ENCODE results near the gene MAML2.
"Not testable (repeated sequence)": the region's sequence is repeated elsewhere in the genome, so short reads cannot be mapped to it uniquely, and the experiment has no call there.

Gene MAML2

DNA sequence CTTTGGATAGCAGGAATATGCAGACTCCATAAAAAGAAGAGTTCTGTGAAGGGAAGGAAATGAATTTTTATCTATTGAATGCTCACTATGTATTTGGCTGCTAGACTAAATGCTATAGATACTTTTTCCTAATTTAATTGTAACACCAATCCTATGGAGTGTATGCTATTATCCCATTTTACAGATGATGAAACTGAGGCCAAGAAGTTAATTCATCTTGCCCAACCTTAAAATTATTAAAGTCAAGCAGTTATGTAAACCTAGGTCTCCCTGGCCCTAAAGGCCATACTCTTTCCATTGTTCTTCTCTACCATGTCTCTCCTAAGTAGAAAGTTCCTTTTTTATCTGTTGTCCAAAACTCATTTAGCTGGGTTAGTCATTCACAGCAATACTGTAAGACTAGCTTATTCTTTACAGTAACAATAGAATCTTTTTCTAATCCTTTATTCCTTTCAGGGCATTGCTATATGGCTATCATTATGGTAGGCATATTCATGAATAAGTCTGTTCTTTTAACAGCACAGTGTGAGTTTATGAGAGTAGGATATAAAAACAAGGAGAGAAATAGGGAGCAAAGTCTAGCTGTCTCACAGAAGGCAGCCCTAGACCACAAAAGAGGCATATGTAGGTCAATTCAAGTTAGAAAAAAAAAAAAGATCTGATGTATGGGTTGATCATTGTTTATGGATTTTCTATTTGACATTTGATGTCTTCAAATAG is 50.5 kb downstream of the MAML2 start:
- H3K27ac ChIP-seq, result no peak overlapping the region
- TF ChIP-seq, protein P1, sequence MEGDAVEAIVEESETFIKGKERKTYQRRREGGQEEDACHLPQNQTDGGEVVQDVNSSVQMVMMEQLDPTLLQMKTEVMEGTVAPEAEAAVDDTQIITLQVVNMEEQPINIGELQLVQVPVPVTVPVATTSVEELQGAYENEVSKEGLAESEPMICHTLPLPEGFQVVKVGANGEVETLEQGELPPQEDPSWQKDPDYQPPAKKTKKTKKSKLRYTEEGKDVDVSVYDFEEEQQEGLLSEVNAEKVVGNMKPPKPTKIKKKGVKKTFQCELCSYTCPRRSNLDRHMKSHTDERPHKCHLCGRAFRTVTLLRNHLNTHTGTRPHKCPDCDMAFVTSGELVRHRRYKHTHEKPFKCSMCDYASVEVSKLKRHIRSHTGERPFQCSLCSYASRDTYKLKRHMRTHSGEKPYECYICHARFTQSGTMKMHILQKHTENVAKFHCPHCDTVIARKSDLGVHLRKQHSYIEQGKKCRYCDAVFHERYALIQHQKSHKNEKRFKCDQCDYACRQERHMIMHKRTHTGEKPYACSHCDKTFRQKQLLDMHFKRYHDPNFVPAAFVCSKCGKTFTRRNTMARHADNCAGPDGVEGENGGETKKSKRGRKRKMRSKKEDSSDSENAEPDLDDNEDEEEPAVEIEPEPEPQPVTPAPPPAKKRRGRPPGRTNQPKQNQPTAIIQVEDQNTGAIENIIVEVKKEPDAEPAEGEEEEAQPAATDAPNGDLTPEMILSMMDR (conservative IDR thresholded peaks at IDR 0.05), result no peak
- no peak for TF ChIP-seq ZFX (IDR thresholded peaks at IDR 0.05)

GRCh38 chr11:96290631-96291030 is 52.4 kb downstream of the MAML2 start:
- no peak for TF ChIP-seq ZFX (IDR thresholded peaks at IDR 0.05)
- TF ChIP-seq, protein P1 (conservative IDR thresholded peaks at IDR 0.05), result no peak
- no peak overlapping the region for H3K27ac ChIP-seq

- H3K27ac ChIP-seq, result no peak overlapping the region
- no peak for TF ChIP-seq ZFX (IDR thresholded peaks at IDR 0.05)
- TF ChIP-seq, protein P1 (conservative IDR thresholded peaks at IDR 0.05), result no peak
Measured at GRCh38 chr11:96290031-96290430, 53.0 kb downstream of the MAML2 start.

GRCh38 chr11:96288915-96289314 is 54.1 kb downstream of the MAML2 start:
- TF ChIP-seq, protein P1 (conservative IDR thresholded peaks at IDR 0.05), result no peak
- TF ChIP-seq ZFX (IDR thresholded peaks at IDR 0.05), result no peak
- no peak overlapping the region for H3K27ac ChIP-seq

- no peak overlapping the region for H3K27ac ChIP-seq
- TF ChIP-seq, protein P1 (conservative IDR thresholded peaks at IDR 0.05), result no peak
- TF ChIP-seq ZFX (IDR thresholded peaks at IDR 0.05), result no peak
Measured at GRCh38 chr11:96287822-96288439, 55.1 kb downstream of the MAML2 start.

DNA sequence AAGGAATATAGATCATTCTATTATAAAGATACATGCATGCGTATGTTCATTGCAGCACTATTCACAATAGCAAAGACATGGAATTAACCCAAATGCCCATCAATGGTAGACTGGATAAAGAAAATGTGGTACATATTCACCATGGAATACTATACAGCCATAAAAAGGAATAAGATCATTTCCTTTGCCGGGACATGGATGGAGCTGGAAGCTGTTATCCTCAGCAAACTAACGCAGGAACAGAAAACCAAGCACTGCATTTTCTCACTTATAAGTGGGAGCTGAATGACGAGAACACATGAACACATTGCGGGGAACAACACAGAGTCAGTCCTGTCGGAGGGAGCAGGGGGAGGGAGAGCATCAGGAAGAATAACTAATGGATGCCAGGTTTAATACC is 57.0 kb downstream of the MAML2 start:
- H3K27ac ChIP-seq, result not testable (repeated sequence)

- no peak overlapping the region for H3K27ac ChIP-seq
- no peak for TF ChIP-seq ZFX (IDR thresholded peaks at IDR 0.05)
- TF ChIP-seq, protein P1 (conservative IDR thresholded peaks at IDR 0.05), result no peak
Measured at GRCh38 chr11:96284917-96285316, 58.1 kb downstream of the MAML2 start.

- TF ChIP-seq, protein P1 (conservative IDR thresholded peaks at IDR 0.05), result no peak
- no peak for TF ChIP-seq ZFX (IDR thresholded peaks at IDR 0.05)
- no peak overlapping the region for H3K27ac ChIP-seq
Measured at GRCh38 chr11:96284401-96284800, 58.6 kb downstream of the MAML2 start.

Measured in C4-2B (cell line).